GM18517 (cell line): ENCODE data around the gene AGMAT.

Experiments
- ATAC-seq: cut with Tn5 transposase; IDR thresholded peaks from one replicate; pipeline ENCODE4 v1.9.1; 2021; ENCODE audit warnings: mild to moderate bottlenecking, moderate library complexity; ENCODE audit not compliant: unreplicated experiment

The AGMAT gene

GRCh38 chr1:15525050-15526020 is 59.5 kb downstream of the AGMAT start:
- peak; percentile 29 for ATAC-seq

- peak; percentile 15 for ATAC-seq
Observed at GRCh38 chr1:15524283-15525049, 60.4 kb downstream of the AGMAT start.

- ATAC-seq: no peak
Observed at GRCh38 chr1:15524021-15524282, 60.9 kb downstream of the AGMAT start, which contains the start of gene CASP9. CASP9 (minus strand) TSS chr1:15524215; CDS start chr1:15524200, 15 bp downstream.

- ATAC-seq: no peak
Observed at GRCh38 chr1:15523104-15524020, 61.5 kb downstream of the AGMAT start.

- ATAC-seq: no peak
Observed at GRCh38 chr1:15522551-15522950, 62.3 kb downstream of the AGMAT start.
